ENCODE data around the gene CUX1. TPM values are rescaled to one million over a fixed set of nuclear protein-coding genes. Genes with fewer than 3 reads are reported as not detected.
A peak's percentile ranks its signal among the peaks of the same experiment; 100 is the strongest.
"Not testable (repeated sequence)": the region's sequence is repeated elsewhere in the genome, so short reads cannot be mapped to it uniquely, and the experiment has no call there.

The CUX1 gene
- total RNA-seq, 1 experiment from 2014 or later = 54.8 TPM

DNA sequence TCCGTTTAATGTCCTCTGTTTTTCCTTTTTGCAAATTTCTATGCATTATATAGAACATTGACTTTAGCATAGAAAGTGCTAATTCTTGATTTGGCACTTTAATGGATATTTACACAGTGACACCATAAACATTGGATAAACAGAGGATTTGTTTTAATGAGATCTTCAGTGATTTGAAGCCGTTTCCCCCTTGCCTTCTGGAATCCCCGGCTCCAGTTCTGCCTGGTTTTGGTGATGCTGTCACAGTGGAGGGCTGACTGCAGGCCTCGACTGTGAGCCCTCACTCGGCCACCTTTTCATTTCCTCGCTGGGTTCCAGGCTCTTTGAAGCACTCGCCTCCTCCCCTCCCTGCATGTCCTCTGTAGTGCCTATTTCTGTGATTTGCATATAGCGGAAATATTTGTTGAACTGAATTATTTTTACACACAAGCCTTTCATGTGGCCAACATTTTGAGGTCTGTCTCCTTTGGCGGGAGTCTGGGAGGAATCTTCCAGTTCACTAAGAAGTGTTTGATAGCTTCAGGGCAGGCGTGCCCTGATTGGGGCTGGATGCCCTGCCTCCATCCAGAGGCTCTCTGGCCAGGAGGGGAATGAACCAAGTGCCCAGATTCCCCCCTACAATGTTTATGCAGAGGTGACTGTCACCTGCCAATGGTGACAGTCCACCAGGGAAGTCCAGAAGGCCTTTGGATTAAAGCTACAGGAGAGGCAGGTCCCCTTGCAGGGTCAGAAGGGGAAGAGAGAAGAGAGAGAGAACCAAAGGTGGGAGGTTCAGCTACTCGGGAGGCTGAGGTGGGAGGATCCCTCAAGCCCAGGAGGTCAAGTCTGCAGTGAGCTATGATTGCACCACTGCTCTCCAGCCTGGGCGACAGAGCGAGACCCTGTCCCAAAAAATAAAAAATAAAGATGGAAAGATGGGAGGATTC, 67.5 kb downstream of the CUX1 start:
- H3K27ac Mint-ChIP-seq (ENCODE audit: unreplicated experiment) = peak overlapping the region; percentile 72
- no peaks in the 10 kb centered on the region for H3K27me3 Mint-ChIP-seq (ENCODE audit: unreplicated experiment)
- H3K4me3 Mint-ChIP-seq (ENCODE audit: low read depth, unreplicated experiment) = no peak overlapping the region
- no peak for TF ChIP-seq CTCF (IDR thresholded peaks at IDR 0.05; ENCODE audit: unreplicated experiment)
- intact Hi-C loops (cut with micrococcal nuclease; ENCODE audit: unreplicated experiment) = no loop called here
- BruUV-seq (replicated peaks) = no TSS peak
- CTCF ChIA-PET = no interaction called here
- peaks cover 43% of the 10 kb centered on the region for H3K4me1 Mint-ChIP-seq (ENCODE audit: low read depth, unreplicated experiment)
- no peaks in the 10 kb centered on the region for H3K9me3 Mint-ChIP-seq (ENCODE audit: low read depth, unreplicated experiment)
- DNase-seq = no peak
- peaks cover 8% of the 10 kb centered on the region for H3K36me3 Mint-ChIP-seq (ENCODE audit: insufficient read depth, unreplicated experiment)

GRCh38 chr7:101885597-101885955, 68.2 kb downstream of the CUX1 start:
- Mint-ChIP-seq H3K9me3 (ENCODE audit: low read depth, unreplicated experiment) (no peaks in the 10 kb centered on the region), H3K27me3 (ENCODE audit: unreplicated experiment) (no peaks in the 10 kb centered on the region), H3K27ac (ENCODE audit: unreplicated experiment) (peak overlapping the region; percentile 50), H3K4me3 (ENCODE audit: low read depth, unreplicated experiment) (no peak overlapping the region), H3K4me1 (ENCODE audit: low read depth, unreplicated experiment) (peaks cover 38% of the 10 kb centered on the region), H3K36me3 (ENCODE audit: insufficient read depth, unreplicated experiment) (peaks cover 8% of the 10 kb centered on the region)
- CTCF ChIA-PET = no interaction called here
- DNase-seq = no peak
- intact Hi-C loops (cut with micrococcal nuclease; ENCODE audit: unreplicated experiment) = no loop called here
- no TSS peak for BruUV-seq (replicated peaks)
- no peak for TF ChIP-seq CTCF (IDR thresholded peaks at IDR 0.05; ENCODE audit: unreplicated experiment)

DNA sequence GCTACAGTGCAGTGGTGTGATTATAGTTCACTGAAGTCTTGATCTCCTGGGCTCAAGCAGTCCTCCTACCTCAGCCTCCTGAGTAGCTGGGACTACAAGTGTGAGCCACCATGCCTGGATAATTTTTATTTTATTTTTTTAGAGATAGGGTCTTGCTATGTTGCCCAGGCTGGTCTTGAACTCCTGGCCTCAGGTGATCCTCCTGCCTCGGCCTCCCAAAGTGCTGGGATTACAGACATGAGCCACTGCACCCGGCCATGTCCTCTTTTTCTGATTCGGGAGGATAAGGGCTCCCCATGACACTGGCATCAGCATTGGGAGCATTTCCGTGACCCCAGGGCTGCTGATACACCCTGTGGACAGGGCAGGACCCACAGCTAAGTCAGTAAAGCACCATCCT, 69.9 kb downstream of the CUX1 start:
- H3K4me3 Mint-ChIP-seq (ENCODE audit: low read depth, unreplicated experiment); BruUV-seq (replicated peaks); H3K36me3 Mint-ChIP-seq (ENCODE audit: insufficient read depth, unreplicated experiment); H3K27ac Mint-ChIP-seq (ENCODE audit: unreplicated experiment); H3K9me3 Mint-ChIP-seq (ENCODE audit: low read depth, unreplicated experiment); intact Hi-C loops (cut with micrococcal nuclease; ENCODE audit: unreplicated experiment); H3K27me3 Mint-ChIP-seq (ENCODE audit: unreplicated experiment); DNase-seq: not testable (repeated sequence)
- CTCF ChIA-PET = interaction anchor here (0.7 kb wide), 1 partner anchor 1866 kb away, joined by 6 read pairs; no protein-coding TSS in a partner anchor
- peaks cover 20% of the 10 kb centered on the region for H3K4me1 Mint-ChIP-seq (ENCODE audit: low read depth, unreplicated experiment)

DNA sequence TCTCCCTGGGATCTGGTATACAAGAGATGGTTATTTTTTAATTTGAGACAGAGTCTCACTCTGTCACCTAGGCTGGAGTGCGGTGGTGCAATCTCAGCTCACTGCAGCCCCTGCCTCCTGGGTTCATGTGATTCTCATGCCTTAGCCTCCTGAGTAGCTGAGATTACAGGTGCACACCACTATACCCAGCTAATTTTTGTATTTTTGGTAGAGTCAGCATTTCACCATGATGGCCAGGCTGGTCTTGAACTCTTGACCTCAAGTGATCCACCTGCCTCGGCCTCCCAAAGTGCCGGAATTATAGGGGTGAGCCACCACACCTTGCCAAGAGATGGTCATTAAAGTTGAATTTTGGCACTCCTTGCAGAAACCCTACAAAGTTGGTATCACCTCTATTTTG, 71.1 kb downstream of the CUX1 start:
- CTCF ChIA-PET = interaction anchor here (1.1 kb wide), 1 partner anchor 54 kb away, joined by 4 read pairs; no protein-coding TSS in a partner anchor
- H3K36me3 Mint-ChIP-seq (ENCODE audit: insufficient read depth, unreplicated experiment); BruUV-seq (replicated peaks); H3K27me3 Mint-ChIP-seq (ENCODE audit: unreplicated experiment); H3K27ac Mint-ChIP-seq (ENCODE audit: unreplicated experiment); H3K4me3 Mint-ChIP-seq (ENCODE audit: low read depth, unreplicated experiment); H3K9me3 Mint-ChIP-seq (ENCODE audit: low read depth, unreplicated experiment); intact Hi-C loops (cut with micrococcal nuclease; ENCODE audit: unreplicated experiment); DNase-seq: not testable (repeated sequence)
- H3K4me1 Mint-ChIP-seq (ENCODE audit: low read depth, unreplicated experiment) = peaks cover 16% of the 10 kb centered on the region

- H3K27ac Mint-ChIP-seq (ENCODE audit: unreplicated experiment) = no peak overlapping the region
- intact Hi-C loops (cut with micrococcal nuclease; ENCODE audit: unreplicated experiment) = no loop called here
- H3K9me3 Mint-ChIP-seq (ENCODE audit: low read depth, unreplicated experiment) = no peaks in the 10 kb centered on the region
- no peaks in the 10 kb centered on the region for H3K4me1 Mint-ChIP-seq (ENCODE audit: low read depth, unreplicated experiment)
- BruUV-seq (replicated peaks) = no TSS peak
- H3K36me3 Mint-ChIP-seq (ENCODE audit: insufficient read depth, unreplicated experiment) = no peaks in the 10 kb centered on the region
- no peak overlapping the region for H3K4me3 Mint-ChIP-seq (ENCODE audit: low read depth, unreplicated experiment)
- no peak for DNase-seq
- CTCF ChIA-PET = no interaction called here
- no peaks in the 10 kb centered on the region for H3K27me3 Mint-ChIP-seq (ENCODE audit: unreplicated experiment)
- no peak for TF ChIP-seq CTCF (IDR thresholded peaks at IDR 0.05; ENCODE audit: unreplicated experiment)
These were observed 73.5 kb downstream of the CUX1 start for GRCh38 chr7:101890749-101891523.
